Caco-2 (cell line): ENCODE results near the gene MTO1. TPM values are rescaled to one million over a fixed set of nuclear protein-coding genes. Genes with fewer than 3 reads are reported as not detected.
"Not testable (repeated sequence)": the region's sequence is repeated elsewhere in the genome, so short reads cannot be mapped to it uniquely, and the experiment has no call there.

ENCODE experiments used
- BruUV-seq: library from RNA; stranded (reverse); fragments of 400-500 nt; replicated peaks from 2 replicates; lab custom pipeline; 2021; lab: Mats Ljungman, UMichigan
- CTCF ChIA-PET: fragments of 300-600 bp; sonication (Branson Sonifier 250); formaldehyde crosslinking; loops from one replicate; lab custom pipeline; 2022; ENCODE audit warnings: antibody characterized with exemption; lab: Charles Lee
- POLR2A ChIA-PET: fragments of 300-600 bp; sonication (Branson Sonifier 250); formaldehyde crosslinking; loops from one replicate; lab custom pipeline; 2022; ENCODE audit warnings: antibody characterized with exemption; lab: Charles Lee
- DNase-seq, 2 experiments: peaks; one replicate each; pipeline versions ENCODE4 v3.0.0 to v3.0.0-alpha.2; 2020 to 2022
- H3K27me3 ChIP-seq: replicated peaks from 2 replicates; pipeline ENCODE4 v1.6.0; 2011; ENCODE audit warnings: low read length; ENCODE audit not compliant: control insufficient read depth, insufficient read depth
- H3K36me3 ChIP-seq: 2 replicates; pipeline ENCODE4 v1.5.1; 2011; ENCODE audit warnings: low read length; ENCODE audit not compliant: control insufficient read depth, insufficient read depth
- H3K4me1 ChIP-seq: fragments of 250-450 bp; sonication (Bioruptor Pico); 2 replicates; pipeline ENCODE4 v1.5.1; 2020; ENCODE audit warnings: mild to moderate bottlenecking
- H3K4me3 ChIP-seq: 2 replicates; pipeline ENCODE4 v1.5.1; 2011; ENCODE audit warnings: low read depth, mild to moderate bottlenecking, control low read depth, low read length
- H3K9me3 ChIP-seq: fragments of 250-450 bp; sonication (Bioruptor Pico); 2 replicates; pipeline ENCODE4 v1.5.1; 2020; ENCODE audit warnings: mild to moderate bottlenecking, moderate library complexity
- H3K27ac Mint-ChIP-seq: one replicate; pipeline ENCODE4 v1.8.0; 2022; ENCODE audit warnings: mixed read lengths; ENCODE audit not compliant: unreplicated experiment
- H3K27me3 Mint-ChIP-seq: one replicate; pipeline ENCODE4 v1.8.0; 2022; ENCODE audit warnings: mixed read lengths; ENCODE audit not compliant: insufficient read depth, unreplicated experiment
- H3K36me3 Mint-ChIP-seq: one replicate; pipeline ENCODE4 v1.8.0; 2022; ENCODE audit warnings: mild to moderate bottlenecking, mixed read lengths; ENCODE audit not compliant: insufficient read depth, unreplicated experiment
- H3K4me1 Mint-ChIP-seq: one replicate; pipeline ENCODE4 v1.8.0; 2022; ENCODE audit warnings: low read depth, mixed read lengths; ENCODE audit not compliant: unreplicated experiment
- H3K4me3 Mint-ChIP-seq: one replicate; pipeline ENCODE4 v1.8.0; 2022; ENCODE audit warnings: mild to moderate bottlenecking, moderate library complexity, mixed read lengths; ENCODE audit not compliant: unreplicated experiment
- H3K9me3 Mint-ChIP-seq: one replicate; pipeline ENCODE4 v1.8.0; 2022; ENCODE audit warnings: mixed read lengths; ENCODE audit not compliant: unreplicated experiment
- CTCF ChIP-seq, 2 experiments: fragments of 200-600 bp in 1 of 2; IDR thresholded peaks; 1 replicate in 1 of 2; 2 replicates in 1 of 2; pipeline versions ENCODE4 v1.5.1 to v1.8.0; 2011 to 2022; ENCODE audit warnings: antibody characterized with exemption in 1 of 2, control low read depth in 1 of 2, inconsistent platforms in 1 of 2, low read depth in 1 of 2, low read length in 1 of 2, mild to moderate bottlenecking in 1 of 2, moderate library complexity in 1 of 2; ENCODE audit not compliant: insufficient read depth in 1 of 2, severe bottlenecking in 1 of 2, unreplicated experiment in 1 of 2
- intact Hi-C: fragments of 100-400 bp; cut with micrococcal nuclease; formaldehyde crosslinking; loops from one replicate; pipeline ENCODE4 v1.10.0; 2022; ENCODE audit not compliant: unreplicated experiment
- total RNA-seq: library from RNA; stranded (reverse); gene quantifications from 2 replicates; pipeline ENCODE4 v1.2.3, GENCODE V29; 2022

The MTO1 gene
- total RNA-seq, 1 experiment from 2014 or later, result 28.7 TPM

- Mint-ChIP-seq H3K4me3 (peak overlapping the region; percentile 53), H3K9me3 (no peaks in the 10 kb centered on the region), H3K36me3 (peaks cover 100% of the 10 kb centered on the region), H3K4me1 (peaks cover 11% of the 10 kb centered on the region), H3K27me3 (no peaks in the 10 kb centered on the region), H3K27ac (peak overlapping the region; percentile 61)
- no peak for TF ChIP-seq CTCF (IDR thresholded peaks at IDR 0.05; ENCODE audit: insufficient read depth in 1 of 2, low read depth in 1 of 2, low read length in 1 of 2, severe bottlenecking in 1 of 2, unreplicated experiment in 1 of 2)
- ChIA-PET CTCF (interaction anchor here (0.6 kb wide), 1 partner anchor 95 kb away, joined by 3 read pairs; no protein-coding TSS in a partner anchor), POLR2A (interaction anchor here (0.5 kb wide), 1 partner anchor 49 kb away, joined by 3 read pairs; no protein-coding TSS in a partner anchor)
- Histone ChIP-seq H3K36me3 (peaks cover 12% of the 10 kb centered on the region), H3K27me3 (no peaks in the 10 kb centered on the region), H3K9me3 (no peaks in the 10 kb centered on the region), H3K4me3 (no peak overlapping the region), H3K4me1 (peaks cover 3% of the 10 kb centered on the region; the same call in 1 of the 2 replicates)
- intact Hi-C loops, result no loop called here
- no TSS peak for BruUV-seq
- no peak for DNase-seq
Observed at GRCh38 chr6:73516514-73517489, 55.3 kb downstream of the MTO1 start.

- Mint-ChIP-seq H3K4me1 (peaks cover 11% of the 10 kb centered on the region), H3K4me3 (peak overlapping the region; percentile 81), H3K36me3 (peaks cover 95% of the 10 kb centered on the region), H3K27ac (peak overlapping the region; percentile 98)
- BruUV-seq, CTCF ChIA-PET, intact Hi-C loops, DNase-seq, H3K27me3 ChIP-seq, POLR2A ChIA-PET, H3K9me3 Mint-ChIP-seq, H3K4me1 ChIP-seq, H3K9me3 ChIP-seq, H3K27me3 Mint-ChIP-seq: not testable (repeated sequence)
- Histone ChIP-seq H3K36me3 (peaks cover 12% of the 10 kb centered on the region), H3K4me3 (peak overlapping the region; percentile 9; the same call in 1 of the 2 replicates)
Observed at GRCh38 chr6:73518100-73518981, 56.8 kb downstream of the MTO1 start.

- H3K9me3 Mint-ChIP-seq, H3K4me1 ChIP-seq: not testable (repeated sequence)
Observed at GRCh38 chr6:73518982-73519881, 57.7 kb downstream of the MTO1 start.

More at GRCh38 chr6:73518982-73519881, 57.7 kb downstream of the MTO1 start:
- H3K27me3 Mint-ChIP-seq, CTCF ChIA-PET, DNase-seq, H3K9me3 ChIP-seq, H3K27me3 ChIP-seq, intact Hi-C loops: not testable (repeated sequence)
- Mint-ChIP-seq H3K4me1 (peaks cover 11% of the 10 kb centered on the region), H3K4me3 (peak overlapping the region; percentile 81), H3K36me3 (peaks cover 86% of the 10 kb centered on the region), H3K27ac (peak overlapping the region; percentile 98)
- POLR2A ChIA-PET, result interaction anchor here (0.6 to 2.9 kb wide), 3 partner anchors 17 to 68 kb away, joined by 3 to 18 read pairs (median 4); no protein-coding TSS in a partner anchor
- peak overlapping the region; percentile 76 for H3K4me3 ChIP-seq
- peaks cover 12% of the 10 kb centered on the region for H3K36me3 ChIP-seq
- TSS peak; percentile 36 for BruUV-seq
